Kidney (tissue), 14 donors: ENCODE measurements around the gene ZMYM3. TPM values are rescaled to one million over a fixed set of nuclear protein-coding genes. Genes with fewer than 3 reads are reported as not detected.
A peak's percentile ranks its signal among the peaks of the same experiment; 100 is the strongest.

ENCODE experiments used
- DNase-seq, 5 donors: peaks; one replicate each; pipeline ENCODE4 v3.0.0-alpha.2; 2013 to 2020
- FAIRE-seq: peaks from 2 replicates; lab custom pipeline; 2012; peaks lifted over from hg19 to GRCh38; lab: Jason Lieb, UNC
- H3K27ac ChIP-seq, 2 donors: one replicate each; pipeline ENCODE4 v1.7.0; 2013; ENCODE audit warnings: low read depth in 2 of 2, low read length in 2 of 2, inconsistent platforms in 1 of 2
- H3K27me3 ChIP-seq: one replicate; pipeline ENCODE4 v1.7.1; 2013; ENCODE audit warnings: low read length, inconsistent platforms; ENCODE audit not compliant: control insufficient read depth, insufficient read depth
- H3K36me3 ChIP-seq, 3 donors: one replicate each; pipeline versions ENCODE4 v1.7.0 to v1.7.1; 2013; ENCODE audit warnings: low read length in 3 of 3, control low read depth in 1 of 3, inconsistent platforms in 1 of 3; ENCODE audit not compliant: insufficient read depth in 3 of 3, control insufficient read depth in 2 of 3
- H3K4me1 ChIP-seq, 3 donors: one replicate each; pipeline versions ENCODE4 v1.7.0 to v1.7.1; 2013; ENCODE audit warnings: low read length in 3 of 3, inconsistent platforms in 1 of 3, low read depth in 1 of 3; ENCODE audit not compliant: control insufficient read depth in 2 of 3, insufficient read depth in 2 of 3
- H3K4me3 ChIP-seq, 3 donors: one replicate each; pipeline versions ENCODE4 v1.7.0 to v1.8.1; 2013; ENCODE audit warnings: low read length in 3 of 3, control low read depth in 1 of 3, inconsistent platforms in 1 of 3
- H3K9ac ChIP-seq, 3 donors: one replicate each; pipeline versions ENCODE4 v1.7.0 to v1.7.1; 2013; ENCODE audit warnings: low read length in 3 of 3, control low read depth in 1 of 3, inconsistent platforms in 1 of 3
- H3K9me3 ChIP-seq, 3 donors: one replicate each; pipeline versions ENCODE4 v1.7.0 to v1.7.1; 2013; ENCODE audit warnings: low read length in 3 of 3, control low read depth in 1 of 3, inconsistent platforms in 1 of 3; ENCODE audit not compliant: control insufficient read depth in 2 of 3, insufficient read depth in 1 of 3
- intact Hi-C: fragments of 100-400 bp; cut with DNase I; formaldehyde crosslinking; loops from one replicate; pipeline ENCODE4 v1.11.1; 2022
- polyA plus RNA-seq: library from polyadenylated mRNA; stranded (reverse); fragments of 350-450 nt; fragmentation: Illumina TruSeq; extraction: RNeasy Lipid Tissue Mini Kit (QIAGEN cat#74804); gene quantifications from one replicate; pipeline ENCODE4 v1.2.3, GENCODE V29; 2014; ENCODE audit warnings: low read depth, low replicate concordance; ENCODE audit not compliant: insufficient read depth
- total RNA-seq: library from RNA; stranded (reverse); fragmentation: NEBNext Ultra II Directional; extraction: Animal tissue kit (Norgen Biotek cat#: 25700); gene quantifications from one replicate; pipeline ENCODE4 v1.2.1, GENCODE V29; 2021
- TF ChIP-seq, protein P1 (sequence below): IDR thresholded peaks from 3 replicates; pipeline ENCODE4 v1.5.1; 2012; ENCODE audit warnings: mild to moderate bottlenecking, moderate library complexity, borderline replicate concordance; ENCODE audit not compliant: insufficient read depth; ENCODE audit errors: extremely low read depth
- donor health status: control.
- donor health status: control.
- donor health status: control.
- donor health status: control.
- donor health status: control.
- donor health status: DM: yes; HTN: yes; CAD: no.
- donor health status: Normal renal cell carcinoma (clear cell type).

The ZMYM3 gene
- total and polyA plus RNA-seq, 2 donors from 2014 or later, result 9.7 to 26.7 TPM

DNA sequence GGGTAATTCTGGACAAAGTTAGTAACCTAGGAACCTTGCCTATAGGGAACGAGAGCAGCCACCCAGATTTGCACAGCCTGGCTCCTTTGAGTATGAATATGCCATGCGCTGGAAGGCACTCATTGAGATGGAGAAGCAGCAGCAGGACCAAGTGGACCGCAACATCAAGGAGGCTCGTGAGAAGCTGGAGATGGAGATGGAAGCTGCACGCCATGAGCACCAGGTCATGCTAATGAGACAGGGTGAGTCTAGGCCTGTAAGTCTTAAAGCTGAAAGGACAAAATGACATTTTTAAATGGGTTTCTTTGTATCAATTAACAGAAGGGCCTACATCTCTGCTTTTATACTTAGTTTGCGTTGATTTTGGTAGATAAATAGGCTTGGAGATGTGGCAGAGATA lies 42.9 kb upstream of the ZMYM3 start:
- no peak overlapping the region for H3K9ac ChIP-seq
- H3K4me3 ChIP-seq, result no peak overlapping the region
- H3K27ac ChIP-seq, result no peak overlapping the region
- DNase-seq (no peak), FAIRE-seq (no peak)
- intact Hi-C loops, result no loop called here
- H3K36me3 ChIP-seq, result peaks cover 12 to 46% (median 20%) of the 10 kb centered on the region in 3 donors
- no peaks in the 10 kb centered on the region for H3K9me3 ChIP-seq
- H3K27me3 ChIP-seq, result no peaks in the 10 kb centered on the region
- TF ChIP-seq, protein P1, sequence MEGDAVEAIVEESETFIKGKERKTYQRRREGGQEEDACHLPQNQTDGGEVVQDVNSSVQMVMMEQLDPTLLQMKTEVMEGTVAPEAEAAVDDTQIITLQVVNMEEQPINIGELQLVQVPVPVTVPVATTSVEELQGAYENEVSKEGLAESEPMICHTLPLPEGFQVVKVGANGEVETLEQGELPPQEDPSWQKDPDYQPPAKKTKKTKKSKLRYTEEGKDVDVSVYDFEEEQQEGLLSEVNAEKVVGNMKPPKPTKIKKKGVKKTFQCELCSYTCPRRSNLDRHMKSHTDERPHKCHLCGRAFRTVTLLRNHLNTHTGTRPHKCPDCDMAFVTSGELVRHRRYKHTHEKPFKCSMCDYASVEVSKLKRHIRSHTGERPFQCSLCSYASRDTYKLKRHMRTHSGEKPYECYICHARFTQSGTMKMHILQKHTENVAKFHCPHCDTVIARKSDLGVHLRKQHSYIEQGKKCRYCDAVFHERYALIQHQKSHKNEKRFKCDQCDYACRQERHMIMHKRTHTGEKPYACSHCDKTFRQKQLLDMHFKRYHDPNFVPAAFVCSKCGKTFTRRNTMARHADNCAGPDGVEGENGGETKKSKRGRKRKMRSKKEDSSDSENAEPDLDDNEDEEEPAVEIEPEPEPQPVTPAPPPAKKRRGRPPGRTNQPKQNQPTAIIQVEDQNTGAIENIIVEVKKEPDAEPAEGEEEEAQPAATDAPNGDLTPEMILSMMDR, result no peak
- no peaks in the 10 kb centered on the region for H3K4me1 ChIP-seq

DNA sequence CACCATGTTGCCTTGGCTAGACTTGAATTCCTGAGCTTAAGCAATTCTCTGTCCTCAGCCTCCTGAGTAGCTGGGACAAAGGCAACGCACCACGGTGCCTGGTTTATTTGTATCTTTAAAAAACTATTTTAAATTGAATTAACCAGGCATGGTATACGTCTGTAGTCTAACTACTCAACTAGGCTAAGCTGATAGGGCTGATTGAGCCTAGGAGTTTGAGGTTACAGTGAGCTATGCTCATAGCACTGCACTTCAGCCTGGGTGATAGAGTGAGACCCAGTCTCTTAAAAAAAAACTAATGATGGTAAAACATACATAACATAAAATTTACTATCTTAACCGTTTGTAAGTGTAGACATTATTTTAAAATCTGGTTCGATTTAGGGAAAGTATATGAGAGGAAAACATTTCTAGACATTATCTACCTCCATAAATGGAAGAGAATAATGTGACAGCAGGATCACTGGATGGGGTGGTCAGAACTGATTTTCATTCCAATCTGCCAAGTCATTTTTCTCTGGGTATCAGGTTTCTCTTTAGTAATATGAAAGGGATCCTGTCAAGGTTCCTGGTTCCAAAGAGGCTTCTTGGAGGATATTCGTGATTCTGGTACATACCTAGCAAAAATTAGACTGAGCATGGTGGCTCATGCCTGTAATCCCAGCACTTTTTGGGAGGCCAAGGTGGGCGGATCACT lies 38.9 kb upstream of the ZMYM3 start:
- Histone ChIP-seq H3K27me3 (no peaks in the 10 kb centered on the region), H3K9me3 (no peaks in the 10 kb centered on the region), H3K36me3 (peaks cover 10 to 54% (median 16%) of the 10 kb centered on the region in 3 donors), H3K27ac (no peak overlapping the region), H3K4me3 (no peak overlapping the region), H3K4me1 (no peaks in the 10 kb centered on the region), H3K9ac (no peak overlapping the region)
- TF ChIP-seq, protein P1, result no peak
- intact Hi-C loops, result no loop called here
- FAIRE-seq (no peak), DNase-seq (no peak)

- FAIRE-seq, result no peak
- Histone ChIP-seq H3K27me3 (no peaks in the 10 kb centered on the region), H3K9ac (no peak overlapping the region), H3K9me3 (no peaks in the 10 kb centered on the region), H3K4me1 (no peaks in the 10 kb centered on the region), H3K27ac (no peak overlapping the region), H3K4me3 (no peak overlapping the region), H3K36me3 (peaks cover 8 to 40% (median 11%) of the 10 kb centered on the region in 3 donors)
- DNase-seq, result no peak
- intact Hi-C loops, result no loop called here
- TF ChIP-seq, protein P1, result no peak
Measured at GRCh38 chrX:71291381-71291780, 37.4 kb upstream of the ZMYM3 start.

DNA sequence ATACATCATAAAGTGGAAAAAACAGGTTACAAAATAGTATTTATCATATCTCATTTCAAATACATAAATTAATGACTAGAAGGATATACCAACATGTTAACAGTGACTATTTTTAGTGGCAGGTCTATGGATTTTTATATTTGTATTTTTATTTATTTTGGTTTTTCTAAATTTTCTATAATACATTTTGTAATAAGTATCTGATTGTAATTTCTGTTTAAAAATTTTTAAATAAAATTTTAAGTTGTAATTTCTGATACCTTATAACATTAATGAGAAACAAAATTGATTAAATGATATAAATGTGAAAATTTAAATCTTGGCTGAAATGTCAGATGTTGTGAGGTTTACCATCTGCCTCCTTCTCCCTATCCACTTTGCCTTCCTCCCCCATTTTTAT lies 32.0 kb upstream of the ZMYM3 start:
- Histone ChIP-seq H3K9ac (peak overlapping the region in 1 of 3 donors; percentile 26), H3K27me3 (no peaks in the 10 kb centered on the region), H3K36me3 (peaks cover 0 to 5% (median 0%) of the 10 kb centered on the region in 3 donors), H3K4me3 (peak overlapping the region in 2 of 3 donors; percentile 20 to 39), H3K9me3 (no peaks in the 10 kb centered on the region), H3K4me1 (peaks cover 0 to 5% (median 0%) of the 10 kb centered on the region in 3 donors), H3K27ac (no peak overlapping the region)
- peak; percentile 79 for FAIRE-seq
- TF ChIP-seq, protein P1, result no peak
- no peak for DNase-seq
- intact Hi-C loops, result no loop called here
